ENCODE results near the gene LHFPL6. TPM values are rescaled to one million over a fixed set of nuclear protein-coding genes. Genes with fewer than 3 reads are reported as not detected.
"Not testable (repeated sequence)": the region's sequence is repeated elsewhere in the genome, so short reads cannot be mapped to it uniquely, and the experiment has no call there.

The LHFPL6 gene
- total RNA-seq, 2 donors from 2014 or later, result 99.0 to 115 TPM

GRCh38 chr13:39350461-39350881, 252.5 kb downstream of the LHFPL6 start:
- no peaks in the 10 kb centered on the region for H3K9me3 ChIP-seq
- H3K27me3 ChIP-seq (replicated peaks; ENCODE audit: insufficient read depth), result no peaks in the 10 kb centered on the region
- ATAC-seq (ENCODE audit: insufficient number of reproducible peaks, low FRiP score, low read depth) (no peak), DNase-seq (ENCODE audit: low spot score) (no peak)
- no peak for TF ChIP-seq CTCF (IDR thresholded peaks at IDR 0.05)
- peaks cover 6 to 52% of the 10 kb centered on the region in 2 donors for H3K4me1 ChIP-seq (ENCODE audit: control insufficient read depth in 1 of 2, low read depth in 2 of 2)
- H3K4me3 ChIP-seq, result peak overlapping the region; percentile 60
- H3K27ac ChIP-seq, result peak overlapping the region; percentile 1 to 51
- no peaks in the 10 kb centered on the region for H3K36me3 ChIP-seq

GRCh38 chr13:39349391-39349960, 253.5 kb downstream of the LHFPL6 start:
- no peak for DNase-seq (ENCODE audit: low spot score)
- ATAC-seq (ENCODE audit: insufficient number of reproducible peaks, low FRiP score, low read depth), result no peak

GRCh38 chr13:39347926-39348901, 254.8 kb downstream of the LHFPL6 start:
- Histone ChIP-seq H3K27me3 (replicated peaks; ENCODE audit: insufficient read depth) (no peaks in the 10 kb centered on the region), H3K4me1 (ENCODE audit: control insufficient read depth in 1 of 2, low read depth in 2 of 2) (peaks cover 2 to 41% of the 10 kb centered on the region in 2 donors), H3K27ac (no peak overlapping the region), H3K9me3 (no peaks in the 10 kb centered on the region), H3K36me3 (no peaks in the 10 kb centered on the region), H3K4me3 (no peak overlapping the region)
- DNase-seq (ENCODE audit: low spot score) (no peak), ATAC-seq (ENCODE audit: insufficient number of reproducible peaks, low FRiP score, low read depth) (no peak)
- no peak for TF ChIP-seq CTCF (IDR thresholded peaks at IDR 0.05)

More at GRCh38 chr13:39349391-39349960, 253.5 kb downstream of the LHFPL6 start:
- no peaks in the 10 kb centered on the region for H3K36me3 ChIP-seq
- peak overlapping the region in 1 of 2 donors; percentile 51 for H3K27ac ChIP-seq
- peaks cover 6 to 49% of the 10 kb centered on the region in 2 donors for H3K4me1 ChIP-seq (ENCODE audit: control insufficient read depth in 1 of 2, low read depth in 2 of 2)
- H3K9me3 ChIP-seq, result no peaks in the 10 kb centered on the region
- no peaks in the 10 kb centered on the region for H3K27me3 ChIP-seq (replicated peaks; ENCODE audit: insufficient read depth)
- TF ChIP-seq CTCF (IDR thresholded peaks at IDR 0.05), result no peak
- peak overlapping the region; percentile 60 for H3K4me3 ChIP-seq

GRCh38 chr13:39345982-39346381, 257.0 kb downstream of the LHFPL6 start:
- H3K4me1 ChIP-seq (ENCODE audit: control insufficient read depth in 1 of 2, low read depth in 2 of 2), result peaks cover 2 to 28% of the 10 kb centered on the region in 2 donors
- DNase-seq (ENCODE audit: low spot score) (no peak), ATAC-seq (ENCODE audit: insufficient number of reproducible peaks, low FRiP score, low read depth) (no peak)
- H3K27ac ChIP-seq, result no peak overlapping the region
- H3K36me3 ChIP-seq, result no peaks in the 10 kb centered on the region
- no peaks in the 10 kb centered on the region for H3K9me3 ChIP-seq
- no peaks in the 10 kb centered on the region for H3K27me3 ChIP-seq (replicated peaks; ENCODE audit: insufficient read depth)
- no peak overlapping the region for H3K4me3 ChIP-seq
- no peak for TF ChIP-seq CTCF (IDR thresholded peaks at IDR 0.05)

- no peaks in the 10 kb centered on the region for H3K27me3 ChIP-seq (replicated peaks; ENCODE audit: insufficient read depth)
- DNase-seq (ENCODE audit: low spot score), result no peak
- H3K27ac ChIP-seq, result no peak overlapping the region
- H3K9me3 ChIP-seq, result no peaks in the 10 kb centered on the region
- peaks cover 0 to 4% of the 10 kb centered on the region in 2 donors for H3K4me1 ChIP-seq (ENCODE audit: control insufficient read depth in 1 of 2, low read depth in 2 of 2)
- TF ChIP-seq CTCF (IDR thresholded peaks at IDR 0.05), result no peak
- no peak overlapping the region for H3K4me3 ChIP-seq
- no peaks in the 10 kb centered on the region for H3K36me3 ChIP-seq
- no peak for ATAC-seq (ENCODE audit: insufficient number of reproducible peaks, low FRiP score, low read depth)
Measured at GRCh38 chr13:39341251-39341650, 261.7 kb downstream of the LHFPL6 start.

GRCh38 chr13:39338114-39338513, 264.9 kb downstream of the LHFPL6 start:
- H3K4me3 ChIP-seq; H3K36me3 ChIP-seq; H3K9me3 ChIP-seq; H3K4me1 ChIP-seq (ENCODE audit: control insufficient read depth in 1 of 2, low read depth in 2 of 2); H3K27me3 ChIP-seq (replicated peaks; ENCODE audit: insufficient read depth); H3K27ac ChIP-seq; ATAC-seq (ENCODE audit: insufficient number of reproducible peaks, low FRiP score, low read depth); DNase-seq (ENCODE audit: low spot score): not testable (repeated sequence)
